ENCODE data around the gene ZNF329.

Gene ZNF329

GRCh38 chr19:58181902-58182576, 31.4 kb upstream of the ZNF329 start:
- DNase-seq, result peak; percentile 72

GRCh38 chr19:58170860-58171259, 20.3 kb upstream of the ZNF329 start:
- no peak for DNase-seq
- peaks cover 55% of the 10 kb centered on the region for H3K9me3 ChIP-seq (ENCODE audit: severe bottlenecking)
- peaks cover 9% of the 10 kb centered on the region for H3K27me3 ChIP-seq (ENCODE audit: insufficient read depth, low read depth, severe bottlenecking)
- H3K27ac ChIP-seq, result no peak overlapping the region
- H3K36me3 ChIP-seq, result no peaks in the 10 kb centered on the region
- TF ChIP-seq, protein P1, sequence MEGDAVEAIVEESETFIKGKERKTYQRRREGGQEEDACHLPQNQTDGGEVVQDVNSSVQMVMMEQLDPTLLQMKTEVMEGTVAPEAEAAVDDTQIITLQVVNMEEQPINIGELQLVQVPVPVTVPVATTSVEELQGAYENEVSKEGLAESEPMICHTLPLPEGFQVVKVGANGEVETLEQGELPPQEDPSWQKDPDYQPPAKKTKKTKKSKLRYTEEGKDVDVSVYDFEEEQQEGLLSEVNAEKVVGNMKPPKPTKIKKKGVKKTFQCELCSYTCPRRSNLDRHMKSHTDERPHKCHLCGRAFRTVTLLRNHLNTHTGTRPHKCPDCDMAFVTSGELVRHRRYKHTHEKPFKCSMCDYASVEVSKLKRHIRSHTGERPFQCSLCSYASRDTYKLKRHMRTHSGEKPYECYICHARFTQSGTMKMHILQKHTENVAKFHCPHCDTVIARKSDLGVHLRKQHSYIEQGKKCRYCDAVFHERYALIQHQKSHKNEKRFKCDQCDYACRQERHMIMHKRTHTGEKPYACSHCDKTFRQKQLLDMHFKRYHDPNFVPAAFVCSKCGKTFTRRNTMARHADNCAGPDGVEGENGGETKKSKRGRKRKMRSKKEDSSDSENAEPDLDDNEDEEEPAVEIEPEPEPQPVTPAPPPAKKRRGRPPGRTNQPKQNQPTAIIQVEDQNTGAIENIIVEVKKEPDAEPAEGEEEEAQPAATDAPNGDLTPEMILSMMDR (IDR thresholded peaks at IDR 0.05; ENCODE audit: low read depth, low read length), result no peak
- no peak overlapping the region for H3K4me3 ChIP-seq (ENCODE audit: low read depth, low read length)

More at GRCh38 chr19:58181902-58182576, 31.4 kb upstream of the ZNF329 start:
- H3K27me3 ChIP-seq (ENCODE audit: insufficient read depth, low read depth, severe bottlenecking), result no peaks in the 10 kb centered on the region
- TF ChIP-seq, protein P1 (IDR thresholded peaks at IDR 0.05; ENCODE audit: low read depth, low read length), result peak; percentile 75
- peaks cover 26% of the 10 kb centered on the region for H3K9me3 ChIP-seq (ENCODE audit: severe bottlenecking)
- peak overlapping the region; percentile 37; the same call in 1 of the 2 replicates for H3K27ac ChIP-seq
- H3K4me3 ChIP-seq (ENCODE audit: low read depth, low read length), result peak overlapping the region; percentile 95
- H3K36me3 ChIP-seq, result peaks cover 44% of the 10 kb centered on the region

- H3K27me3 ChIP-seq (ENCODE audit: insufficient read depth, low read depth, severe bottlenecking), result no peaks in the 10 kb centered on the region
- peaks cover 68% of the 10 kb centered on the region for H3K9me3 ChIP-seq (ENCODE audit: severe bottlenecking)
- no peak for DNase-seq
- H3K27ac ChIP-seq, result no peak overlapping the region
- no peak overlapping the region for H3K4me3 ChIP-seq (ENCODE audit: low read depth, low read length)
- TF ChIP-seq, protein P1 (IDR thresholded peaks at IDR 0.05; ENCODE audit: low read depth, low read length), result no peak
- no peaks in the 10 kb centered on the region for H3K36me3 ChIP-seq
Observed at GRCh38 chr19:58166708-58167280, 16.2 kb upstream of the ZNF329 start.

DNA sequence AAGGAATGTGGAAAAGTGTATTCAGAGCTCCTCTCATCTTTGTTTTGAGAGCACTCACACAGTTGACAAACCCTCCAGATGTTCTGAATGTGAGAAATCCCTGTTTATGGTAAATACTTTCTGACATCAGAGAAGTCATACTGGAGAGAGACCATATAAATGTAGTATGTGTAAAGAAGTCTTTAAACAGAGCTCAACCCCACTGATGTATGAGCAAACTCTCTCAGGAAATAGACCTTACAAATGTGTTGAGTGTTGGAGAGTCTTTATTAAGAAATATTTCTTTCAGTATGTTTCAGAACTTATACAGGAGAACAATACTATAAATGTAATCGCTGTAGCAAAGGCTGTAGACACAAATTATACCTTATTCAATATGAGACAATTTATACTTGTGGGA, 15.7 kb upstream of the ZNF329 start:
- no peak overlapping the region for H3K4me3 ChIP-seq (ENCODE audit: low read depth, low read length)
- H3K36me3 ChIP-seq, result no peaks in the 10 kb centered on the region
- TF ChIP-seq, protein P1 (IDR thresholded peaks at IDR 0.05; ENCODE audit: low read depth, low read length), result no peak
- no peak for DNase-seq
- no peaks in the 10 kb centered on the region for H3K27me3 ChIP-seq (ENCODE audit: insufficient read depth, low read depth, severe bottlenecking)
- no peak overlapping the region for H3K27ac ChIP-seq
- H3K9me3 ChIP-seq (ENCODE audit: severe bottlenecking), result peaks cover 64% of the 10 kb centered on the region

DNA sequence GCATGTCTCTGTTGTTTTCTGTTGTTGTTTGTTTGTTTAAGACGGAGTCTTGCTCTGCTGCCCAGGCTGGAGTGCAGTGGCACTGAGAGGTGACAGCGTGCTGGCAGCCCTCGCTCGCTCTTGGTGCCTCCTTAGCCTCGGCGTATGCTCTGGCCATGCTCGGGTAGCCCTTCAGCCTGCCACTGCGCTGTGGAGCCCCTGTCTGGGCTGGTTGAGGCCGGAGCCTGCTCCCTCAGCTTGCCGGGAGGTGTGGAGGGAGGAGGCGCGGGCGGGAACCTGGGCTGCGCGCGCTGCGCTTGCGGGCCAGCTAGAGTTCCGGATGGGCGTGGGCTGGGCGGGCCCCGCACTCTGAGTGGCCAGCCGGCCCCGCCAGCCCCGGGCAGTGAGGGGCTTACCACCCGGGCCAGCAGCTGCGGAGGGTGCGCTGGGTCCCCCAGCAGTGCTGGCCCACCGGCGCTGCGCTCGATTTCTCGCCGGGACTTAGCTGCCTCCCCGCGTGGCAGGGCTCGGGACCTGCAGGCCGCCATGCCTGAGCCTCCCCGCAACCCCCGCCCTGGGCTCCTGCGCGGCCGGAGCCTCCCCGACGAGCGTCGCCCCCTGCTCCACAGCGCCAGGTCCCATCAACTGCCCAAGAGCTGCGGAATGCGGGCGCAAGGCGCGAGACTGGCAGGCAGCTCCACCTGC, 6.6 kb upstream of the ZNF329 start:
- Histone ChIP-seq H3K36me3 (no peaks in the 10 kb centered on the region), H3K9me3 (ENCODE audit: severe bottlenecking) (peaks cover 17% of the 10 kb centered on the region), H3K27me3 (ENCODE audit: insufficient read depth, low read depth, severe bottlenecking) (no peaks in the 10 kb centered on the region), H3K4me3 (ENCODE audit: low read depth, low read length) (no peak overlapping the region), H3K27ac (no peak overlapping the region)
- no peak for DNase-seq
- TF ChIP-seq, protein P1 (IDR thresholded peaks at IDR 0.05; ENCODE audit: low read depth, low read length), result no peak
